ENCODE measurements around the gene HNF1A. TPM values are rescaled to one million over a fixed set of nuclear protein-coding genes. Genes with fewer than 3 reads are reported as not detected.

The HNF1A gene
- total RNA-seq, 1 experiment from 2014 or later = not detected

- ChIA-PET CTCF (no interaction called here), POLR2A (no interaction called here)
- Mint-ChIP-seq H3K4me3 (ENCODE audit: unreplicated experiment) (no peak overlapping the region), H3K27ac (ENCODE audit: low read depth, unreplicated experiment) (peak overlapping the region; percentile 8), H3K27me3 (ENCODE audit: insufficient read depth, unreplicated experiment) (no peaks in the 10 kb centered on the region), H3K9me3 (ENCODE audit: unreplicated experiment) (no peaks in the 10 kb centered on the region), H3K36me3 (ENCODE audit: insufficient read depth, unreplicated experiment) (peaks cover 35% of the 10 kb centered on the region), H3K4me1 (ENCODE audit: insufficient read depth, unreplicated experiment) (peaks cover 6% of the 10 kb centered on the region)
- intact Hi-C loops (cut with micrococcal nuclease) = no loop called here
- DNase-seq (ENCODE audit: unreplicated experiment) = no peak
- BruUV-seq (replicated peaks) = no TSS peak
- TF ChIP-seq CTCF (IDR thresholded peaks at IDR 0.05; ENCODE audit: unreplicated experiment) = no peak
Observed at GRCh38 chr12:121011820-121012219, 33.5 kb downstream of the HNF1A start.

GRCh38 chr12:121013715-121014114, 35.4 kb downstream of the HNF1A start:
- intact Hi-C loops (cut with micrococcal nuclease) = no loop called here
- BruUV-seq (replicated peaks) = no TSS peak
- H3K27me3 Mint-ChIP-seq (ENCODE audit: insufficient read depth, unreplicated experiment) = no peaks in the 10 kb centered on the region
- H3K9me3 Mint-ChIP-seq (ENCODE audit: unreplicated experiment) = no peaks in the 10 kb centered on the region
- H3K4me1 Mint-ChIP-seq (ENCODE audit: insufficient read depth, unreplicated experiment) = peaks cover 6% of the 10 kb centered on the region
- ChIA-PET CTCF (interaction anchor here (0.6 to 1.3 kb wide), 4 partner anchors 9 to 548 kb away, joined by 4 to 6 read pairs (median 5); no protein-coding TSS in a partner anchor), POLR2A (interaction anchor here (1.0 kb wide), 1 partner anchor 434 kb away, joined by 3 read pairs; no protein-coding TSS in a partner anchor)
- DNase-seq (ENCODE audit: unreplicated experiment) = no peak
- TF ChIP-seq CTCF (IDR thresholded peaks at IDR 0.05; ENCODE audit: unreplicated experiment) = no peak
- peaks cover 24% of the 10 kb centered on the region for H3K36me3 Mint-ChIP-seq (ENCODE audit: insufficient read depth, unreplicated experiment)
- H3K27ac Mint-ChIP-seq (ENCODE audit: low read depth, unreplicated experiment) = no peak overlapping the region
- no peak overlapping the region for H3K4me3 Mint-ChIP-seq (ENCODE audit: unreplicated experiment)

GRCh38 chr12:121015825-121016766, 37.8 kb downstream of the HNF1A start, which contains the start of gene C12orf43:
C12orf43 (minus strand) TSS chr12:121016487; CDS start chr12:121016474, 13 bp downstream.
- intact Hi-C loops (cut with micrococcal nuclease) = no loop called here
- ChIA-PET CTCF (interaction anchor here (0.6 to 1.5 kb wide), 5 partner anchors 11 to 367 kb away, joined by 3 to 8 read pairs (median 3); no protein-coding TSS in a partner anchor), POLR2A (interaction anchor here (0.6 to 1.6 kb wide), 4 partner anchors 10 to 466 kb away, joined by 3 to 6 read pairs (median 4); no protein-coding TSS in a partner anchor)
- Mint-ChIP-seq H3K27me3 (ENCODE audit: insufficient read depth, unreplicated experiment) (no peaks in the 10 kb centered on the region), H3K9me3 (ENCODE audit: unreplicated experiment) (no peaks in the 10 kb centered on the region), H3K27ac (ENCODE audit: low read depth, unreplicated experiment) (peak within 1 kb of the TSS; percentile 82), H3K4me1 (ENCODE audit: insufficient read depth, unreplicated experiment) (peaks cover 6% of the 10 kb centered on the region), H3K36me3 (ENCODE audit: insufficient read depth, unreplicated experiment) (peaks cover 13% of the 10 kb centered on the region), H3K4me3 (ENCODE audit: unreplicated experiment) (peak within 1 kb of the TSS; percentile 81)
- BruUV-seq (replicated peaks) = TSS peak; percentile 63
- DNase-seq (ENCODE audit: unreplicated experiment) = peak; percentile 94
- TF ChIP-seq CTCF (IDR thresholded peaks at IDR 0.05; ENCODE audit: unreplicated experiment) = no peak

GRCh38 chr12:121017966-121018491, 39.7 kb downstream of the HNF1A start:
- no peak for TF ChIP-seq CTCF (IDR thresholded peaks at IDR 0.05; ENCODE audit: unreplicated experiment)
- Mint-ChIP-seq H3K27ac (ENCODE audit: low read depth, unreplicated experiment) (no peak overlapping the region), H3K27me3 (ENCODE audit: insufficient read depth, unreplicated experiment) (no peaks in the 10 kb centered on the region), H3K9me3 (ENCODE audit: unreplicated experiment) (no peaks in the 10 kb centered on the region), H3K4me3 (ENCODE audit: unreplicated experiment) (no peak overlapping the region), H3K4me1 (ENCODE audit: insufficient read depth, unreplicated experiment) (peaks cover 6% of the 10 kb centered on the region), H3K36me3 (ENCODE audit: insufficient read depth, unreplicated experiment) (no peaks in the 10 kb centered on the region)
- ChIA-PET CTCF (no interaction called here), POLR2A (interaction anchor here (1.0 kb wide), 1 partner anchor 437 kb away, joined by 3 read pairs; the partner anchor contains the start of gene POP5)
- intact Hi-C loops (cut with micrococcal nuclease) = no loop called here
- no TSS peak for BruUV-seq (replicated peaks)
- DNase-seq (ENCODE audit: unreplicated experiment) = no peak

Data from MCF 10A (cell line).